G401 (cell line): ENCODE results near the gene PTPN6. TPM values are rescaled to one million over a fixed set of nuclear protein-coding genes. Genes with fewer than 3 reads are reported as not detected.

Experiments
- DNase-seq: peaks from one replicate; pipeline ENCODE4 v3.0.0-alpha.2; 2015; ENCODE audit warnings: low spot score
- in situ Hi-C: cut with HindIII; loops from 2 replicates; pipeline ENCODE4 v1.10.0; 2016; ENCODE audit warnings: low sequenced_read_pairs, mixed read lengths
- total RNA-seq: library from RNA; depleted of rRNA; stranded (reverse); fragments of >200 nt; shearing (Covaris generic); gene quantifications from 2 replicates; pipeline ENCODE4 v1.2.3, GENCODE V29; 2014; rRNA removed

PTPN6 gene
- total RNA-seq, 1 experiment from 2014 or later, result 12.1 TPM

GRCh38 chr12:6981152-6982052 lies 30.2 kb downstream of the PTPN6 start:
- in situ Hi-C loops, result no loop called here
- no peak for DNase-seq

GRCh38 chr12:6982532-6982931 lies 31.4 kb downstream of the PTPN6 start:
- no peak for DNase-seq
- in situ Hi-C loops, result no loop called here

- in situ Hi-C loops, result no loop called here
- peak; percentile 81 for DNase-seq
Observed at GRCh38 chr12:6987956-6988553, 36.9 kb downstream of the PTPN6 start.

- peak; percentile 89 for DNase-seq
- in situ Hi-C loops, result no loop called here
Observed at GRCh38 chr12:6996040-6996441, 44.9 kb downstream of the PTPN6 start.

- in situ Hi-C loops, result no loop called here
- DNase-seq, result no peak
Observed at GRCh38 chr12:6998715-6999451, 47.7 kb downstream of the PTPN6 start.

GRCh38 chr12:7001921-7002591 lies 50.9 kb downstream of the PTPN6 start:
- in situ Hi-C loops, result no loop called here
- no peak for DNase-seq

GRCh38 chr12:7004287-7004803 lies 53.2 kb downstream of the PTPN6 start:
- in situ Hi-C loops, result no loop called here
- no peak for DNase-seq

GRCh38 chr12:7004840-7005239 lies 53.7 kb downstream of the PTPN6 start:
- DNase-seq, result no peak
- in situ Hi-C loops, result no loop called here

- DNase-seq, result no peak
- in situ Hi-C loops, result no loop called here
Observed at GRCh38 chr12:7005311-7005710, 54.2 kb downstream of the PTPN6 start.

- no peak for DNase-seq
Observed at GRCh38 chr12:7006639-7007038, 55.5 kb downstream of the PTPN6 start.

GRCh38 chr12:7008864-7009263 lies 57.7 kb downstream of the PTPN6 start:
- no peak for DNase-seq
- in situ Hi-C loops, result no loop called here

More at GRCh38 chr12:7006639-7007038, 55.5 kb downstream of the PTPN6 start:
- in situ Hi-C loops, result no loop called here

- in situ Hi-C loops, result no loop called here
- no peak for DNase-seq
Observed at GRCh38 chr12:7009512-7009911, 58.4 kb downstream of the PTPN6 start.

Other genes with a start within 250 kb of the PTPN6 start
- 47.0 and 47.6 TPM in 2 replicates for gene COPS7A, start 227.3 kb upstream of the PTPN6 start, total RNA-seq
- gene MLF2, start 198.2 kb upstream of the PTPN6 start, total RNA-seq, result 342 and 364 TPM in 2 replicates
- gene PTMS, start 185.0 kb upstream of the PTPN6 start, total RNA-seq, result 259 and 267 TPM in 2 replicates
- gene LAG3, start 178.8 kb upstream of the PTPN6 start, total RNA-seq, result 0.31 and 0.58 TPM in 2 replicates
- 0.34 and 1.3 TPM in 2 replicates for gene CD4, start 161.8 kb upstream of the PTPN6 start, total RNA-seq
- 37.7 and 59.0 TPM in 2 replicates for gene GPR162, start 129.5 kb upstream of the PTPN6 start, total RNA-seq
- gene P3H3, start 122.9 kb upstream of the PTPN6 start, total RNA-seq, result 56.4 and 70.5 TPM in 2 replicates
- 0.25 and 3.8 TPM in 2 replicates for gene GNB3, start 110.4 kb upstream of the PTPN6 start, total RNA-seq
- 84.2 and 103 TPM in 2 replicates for gene CDCA3, start 100.1 kb upstream of the PTPN6 start, total RNA-seq
- 137 and 156 TPM in 2 replicates for gene USP5, start 99.2 kb upstream of the PTPN6 start, total RNA-seq
- gene TPI1, start 83.8 kb upstream of the PTPN6 start, total RNA-seq, result 1,506 and 1,683 TPM in 2 replicates
- 30.6 and 38.3 TPM in 2 replicates for gene SPSB2, start 78.1 kb upstream of the PTPN6 start, total RNA-seq
- gene LRRC23, start 46.5 kb upstream of the PTPN6 start, total RNA-seq, result 7.0 and 16.1 TPM in 2 replicates
- gene ENO2, start 36.8 kb upstream of the PTPN6 start, total RNA-seq, result 3.3 and 13.2 TPM in 2 replicates
- gene ATN1, start 23.4 kb upstream of the PTPN6 start, total RNA-seq, result 2.2 and 6.2 TPM in 2 replicates
- not detected in 2 replicates for gene RNU7-1, start 7.5 kb upstream of the PTPN6 start, total RNA-seq
- gene C12orf57, start 7.3 kb upstream of the PTPN6 start, total RNA-seq, result 88.1 and 132 TPM in 2 replicates
- gene PHB2, start 19.3 kb downstream of the PTPN6 start, total RNA-seq, result 667 and 679 TPM in 2 replicates
- gene EMG1, start 19.6 kb downstream of the PTPN6 start, total RNA-seq, result 76.4 and 83.4 TPM in 2 replicates
- gene LPCAT3, start 67.1 kb downstream of the PTPN6 start, total RNA-seq, result 59.1 and 68.3 TPM in 2 replicates
- 3.3 and 4.1 TPM in 2 replicates for gene C1S, start 109.4 kb downstream of the PTPN6 start, total RNA-seq
- 0.78 and 0.98 TPM in 2 replicates for gene C1R, start 141.1 kb downstream of the PTPN6 start, total RNA-seq
- gene C1RL, start 157.9 kb downstream of the PTPN6 start, total RNA-seq, result 3.9 and 5.4 TPM in 2 replicates
- not detected in 2 replicates for gene RBP5, start 177.5 kb downstream of the PTPN6 start, total RNA-seq
- 14.8 and 17.9 TPM in 2 replicates for gene CLSTN3, start 179.0 kb downstream of the PTPN6 start, total RNA-seq
- gene PEX5, start 238.3 kb downstream of the PTPN6 start, total RNA-seq, result 62.4 and 64.6 TPM in 2 replicates